Mesendoderm (in vitro differentiated cells): ENCODE measurements around the gene ANKRD44. TPM values are rescaled to one million over a fixed set of nuclear protein-coding genes. Genes with fewer than 3 reads are reported as not detected.

Experiments
- DNase-seq: peaks from one replicate; pipeline ENCODE4 v3.0.0; 2013
- H2AK5ac ChIP-seq: 2 replicates; pipeline ENCODE4 v1.6.1; 2013; ENCODE audit warnings: low read length, inconsistent platforms
- H2BK120ac ChIP-seq: 2 replicates; pipeline ENCODE4 v1.6.1; 2013; ENCODE audit warnings: low read depth, mild to moderate bottlenecking, low read length, moderate library complexity, mixed read lengths
- H2BK15ac ChIP-seq: replicated peaks from 2 replicates; pipeline ENCODE4 v1.6.1; 2013; ENCODE audit warnings: low read depth, mild to moderate bottlenecking, moderate library complexity
- H2BK5ac ChIP-seq: 2 replicates; pipeline ENCODE4 v1.6.1; 2013; ENCODE audit warnings: low read length, inconsistent platforms
- H3K18ac ChIP-seq: 2 replicates; pipeline ENCODE4 v1.6.1; 2013; ENCODE audit warnings: mild to moderate bottlenecking, low read length, mixed read lengths
- H3K23ac ChIP-seq: one replicate; pipeline ENCODE4 v1.6.1; 2013; ENCODE audit warnings: low read length
- H3K27ac ChIP-seq: 2 replicates; pipeline ENCODE4 v1.5.1; 2013; ENCODE audit warnings: low read depth, mild to moderate bottlenecking, inconsistent platforms, low read length, moderate library complexity
- H3K27me3 ChIP-seq: 2 replicates; pipeline ENCODE4 v1.6.1; 2013; ENCODE audit warnings: low read length, control low read depth, mild to moderate bottlenecking, inconsistent platforms; ENCODE audit not compliant: insufficient read depth, poor library complexity
- H3K36me3 ChIP-seq: 2 replicates; pipeline ENCODE4 v1.6.1; 2013; ENCODE audit warnings: low read length, inconsistent platforms; ENCODE audit not compliant: control insufficient read depth, insufficient read depth
- H3K4ac ChIP-seq: one replicate; pipeline ENCODE4 v1.6.1; 2013; ENCODE audit warnings: low read depth, mild to moderate bottlenecking, low read length, moderate library complexity
- H3K4me1 ChIP-seq: 2 replicates; pipeline ENCODE4 v1.6.1; 2013; ENCODE audit warnings: low read depth, low read length, inconsistent platforms; ENCODE audit not compliant: control insufficient read depth
- H3K4me2 ChIP-seq: 2 replicates; pipeline ENCODE4 v1.6.1; 2013; ENCODE audit warnings: low read length
- H3K4me3 ChIP-seq: 2 replicates; pipeline ENCODE4 v1.5.1; 2013; ENCODE audit warnings: mild to moderate bottlenecking, low read length
- H3K56ac ChIP-seq: one replicate; pipeline ENCODE4 v1.6.1; 2013; ENCODE audit warnings: low read length
- H3K79me1 ChIP-seq: 2 replicates; pipeline ENCODE4 v1.6.1; 2013; ENCODE audit warnings: low read length, inconsistent platforms
- H3K79me2 ChIP-seq: 2 replicates; pipeline ENCODE4 v1.6.1; 2013; ENCODE audit warnings: mild to moderate bottlenecking, low read length; ENCODE audit not compliant: control insufficient read depth, insufficient read depth
- H3K9ac ChIP-seq: 2 replicates; pipeline ENCODE4 v1.6.1; 2013; ENCODE audit warnings: low read length, inconsistent platforms
- H4K5ac ChIP-seq: one replicate; pipeline ENCODE4 v1.6.1; 2013; ENCODE audit warnings: low read length
- H4K8ac ChIP-seq: one replicate; pipeline ENCODE4 v1.6.1; 2013; ENCODE audit warnings: low read depth, mild to moderate bottlenecking, control low read depth, low read length, moderate library complexity
- WGBS: extraction: QIAGEN DNeasy Blood & Tissue Kit; methylation state at CpG from one replicate; pipeline ENCODE4 v1.1.7; 2013; ENCODE audit warnings: low lambda C conversion rate, missing lambda C conversion rate; ENCODE audit not compliant: insufficient coverage; ENCODE audit errors: extremely low coverage; 5-methylcytosine and 5-hydroxymethylcytosine counted together
- polyA plus RNA-seq, 2 experiments: library from polyadenylated mRNA; stranded (reverse); fragments of 200-250 nt; gene quantifications; one replicate each; pipeline ENCODE4 v1.2.3, GENCODE V29; 2013

ANKRD44 gene
- 0.53 TPM for polyA plus RNA-seq (2013, experiment 1 of 2)
- 1.1 TPM for polyA plus RNA-seq (2013, experiment 2 of 2)

GRCh38 chr2:197310271-197310985 is at the start of gene ANKRD44:
ANKRD44 (minus strand) TSS chr2:197310780; CDS start chr2:197310604, 176 bp downstream.
- Histone ChIP-seq H4K5ac (no peak within 1 kb of the TSS), H3K27me3 (no peaks in the 10 kb centered on the region), H3K4me2 (peak within 1 kb of the TSS; percentile 38), H3K18ac (peak within 1 kb of the TSS; percentile 91), H2BK120ac (no peak within 1 kb of the TSS), H3K79me1 (no peaks in the 10 kb centered on the region), H3K23ac (no peak within 1 kb of the TSS), H2BK15ac (no peak within 1 kb of the TSS), H3K56ac (peak within 1 kb of the TSS; percentile 75), H3K4ac (no peak within 1 kb of the TSS), H3K36me3 (no peaks in the 10 kb centered on the region), H4K8ac (no peak within 1 kb of the TSS), H2BK5ac (no peak within 1 kb of the TSS), H3K4me1 (no peaks in the 10 kb centered on the region), H3K4me3 (peak within 1 kb of the TSS; percentile 24), H3K27ac (no peak within 1 kb of the TSS), H3K9ac (peak within 1 kb of the TSS; percentile 50), H2AK5ac (no peak within 1 kb of the TSS), H3K79me2 (no peaks in the 10 kb centered on the region)
- WGBS, result no CpG with 5 or more reads among the region's 102 CpGs
- DNase-seq, result peak; percentile 91

- Histone ChIP-seq H3K4me1 (no peaks in the 10 kb centered on the region), H3K4me2 (no peak overlapping the region), H3K23ac (no peak overlapping the region), H3K27ac (no peak overlapping the region), H2BK120ac (no peak overlapping the region), H2BK5ac (no peak overlapping the region), H3K4me3 (no peak overlapping the region), H3K79me1 (no peaks in the 10 kb centered on the region), H3K9ac (no peak overlapping the region), H3K79me2 (no peaks in the 10 kb centered on the region), H3K56ac (no peak overlapping the region), H4K8ac (no peak overlapping the region), H3K4ac (no peak overlapping the region), H3K18ac (no peak overlapping the region), H2AK5ac (no peak overlapping the region), H4K5ac (no peak overlapping the region), H3K27me3 (no peaks in the 10 kb centered on the region), H3K36me3 (no peaks in the 10 kb centered on the region), H2BK15ac (no peak overlapping the region)
- no CpG with 5 or more reads among the region's 1 CpG for WGBS
- DNase-seq, result peak; percentile 11
These were observed 49.3 kb upstream of the ANKRD44 start for GRCh38 chr2:197359859-197360258.

- Histone ChIP-seq H2BK5ac (no peak overlapping the region), H3K4me1 (no peaks in the 10 kb centered on the region), H2BK120ac (no peak overlapping the region), H3K79me1 (no peaks in the 10 kb centered on the region), H2BK15ac (no peak overlapping the region), H4K8ac (no peak overlapping the region), H3K4me3 (no peak overlapping the region), H3K4me2 (no peak overlapping the region), H3K56ac (no peak overlapping the region), H3K27ac (no peak overlapping the region), H4K5ac (no peak overlapping the region), H3K36me3 (no peaks in the 10 kb centered on the region), H3K23ac (no peak overlapping the region), H3K79me2 (no peaks in the 10 kb centered on the region), H3K18ac (no peak overlapping the region), H2AK5ac (no peak overlapping the region), H3K4ac (no peak overlapping the region), H3K27me3 (no peaks in the 10 kb centered on the region), H3K9ac (no peak overlapping the region)
- no CpG with 5 or more reads among the region's 2 CpGs for whole genome bisulfite sequencing
- DNase-seq, result no peak
These were observed 48.4 kb upstream of the ANKRD44 start for GRCh38 chr2:197358931-197359330.

GRCh38 chr2:197357986-197358385 is 47.4 kb upstream of the ANKRD44 start:
- no peak overlapping the region for H3K23ac ChIP-seq
- H3K4ac ChIP-seq, result no peak overlapping the region
- no peak overlapping the region for H2BK5ac ChIP-seq
- DNase-seq, result peak; percentile 49
- no peak overlapping the region for H2BK120ac ChIP-seq
- H3K27me3 ChIP-seq, result no peaks in the 10 kb centered on the region
- H4K8ac ChIP-seq, result no peak overlapping the region
- H3K79me2 ChIP-seq, result no peaks in the 10 kb centered on the region
- no peak overlapping the region for H2BK15ac ChIP-seq
- no peak overlapping the region for H3K9ac ChIP-seq
- no peaks in the 10 kb centered on the region for H3K36me3 ChIP-seq
- H3K27ac ChIP-seq, result no peak overlapping the region
- no peak overlapping the region for H2AK5ac ChIP-seq
- H3K4me3 ChIP-seq, result no peak overlapping the region
- no peaks in the 10 kb centered on the region for H3K4me1 ChIP-seq
- no peak overlapping the region for H3K18ac ChIP-seq
- H3K79me1 ChIP-seq, result no peaks in the 10 kb centered on the region
- H4K5ac ChIP-seq, result no peak overlapping the region
- WGBS, result no CpG with 5 or more reads among the region's 1 CpG
- no peak overlapping the region for H3K56ac ChIP-seq
- H3K4me2 ChIP-seq, result no peak overlapping the region

- no peak overlapping the region for H3K23ac ChIP-seq
- H3K4me2 ChIP-seq, result no peak overlapping the region
- H3K4me3 ChIP-seq, result no peak overlapping the region
- H3K27me3 ChIP-seq, result no peaks in the 10 kb centered on the region
- H2BK5ac ChIP-seq, result no peak overlapping the region
- no peak overlapping the region for H3K9ac ChIP-seq
- no peaks in the 10 kb centered on the region for H3K79me2 ChIP-seq
- no peaks in the 10 kb centered on the region for H3K4me1 ChIP-seq
- H3K18ac ChIP-seq, result no peak overlapping the region
- H2BK15ac ChIP-seq, result no peak overlapping the region
- H2AK5ac ChIP-seq, result no peak overlapping the region
- no CpG with 5 or more reads among the region's 5 CpGs for WGBS
- H3K56ac ChIP-seq, result no peak overlapping the region
- no peak overlapping the region for H4K5ac ChIP-seq
- H2BK120ac ChIP-seq, result no peak overlapping the region
- H3K4ac ChIP-seq, result no peak overlapping the region
- H3K27ac ChIP-seq, result no peak overlapping the region
- peak; percentile 87 for DNase-seq
- no peaks in the 10 kb centered on the region for H3K79me1 ChIP-seq
- H3K36me3 ChIP-seq, result no peaks in the 10 kb centered on the region
- no peak overlapping the region for H4K8ac ChIP-seq
These were observed 45.6 kb upstream of the ANKRD44 start for GRCh38 chr2:197356136-197356535.

GRCh38 chr2:197354169-197354558 is 43.6 kb upstream of the ANKRD44 start:
- Histone ChIP-seq H3K9ac (no peak overlapping the region), H2BK120ac (no peak overlapping the region), H3K27me3 (no peaks in the 10 kb centered on the region), H3K23ac (no peak overlapping the region), H3K56ac (no peak overlapping the region), H2BK15ac (no peak overlapping the region), H3K79me2 (no peaks in the 10 kb centered on the region), H3K4ac (no peak overlapping the region), H3K4me3 (no peak overlapping the region), H3K36me3 (no peaks in the 10 kb centered on the region), H3K4me2 (no peak overlapping the region), H2BK5ac (no peak overlapping the region), H2AK5ac (no peak overlapping the region), H3K27ac (no peak overlapping the region), H4K5ac (no peak overlapping the region), H3K4me1 (no peaks in the 10 kb centered on the region), H4K8ac (no peak overlapping the region), H3K79me1 (no peaks in the 10 kb centered on the region), H3K18ac (no peak overlapping the region)
- no peak for DNase-seq
- no CpG with 5 or more reads among the region's 4 CpGs for WGBS
